HG03066 (cell line): ENCODE measurements around the gene GNAL.

Experiments
- ATAC-seq: cut with Tn5 transposase; IDR thresholded peaks from one replicate; pipeline ENCODE4 v1.9.1; 2021; ENCODE audit warnings: low read depth; ENCODE audit not compliant: unreplicated experiment

Gene GNAL

GRCh38 chr18:11719050-11719449 lies 30.0 kb downstream of the GNAL start:
- no peak for ATAC-seq

- no peak for ATAC-seq
Measured at GRCh38 chr18:11719621-11720020, 30.6 kb downstream of the GNAL start.

- no peak for ATAC-seq
Measured at GRCh38 chr18:11721720-11722119, 32.7 kb downstream of the GNAL start.

GRCh38 chr18:11724781-11725180 lies 35.7 kb downstream of the GNAL start:
- no peak for ATAC-seq

GRCh38 chr18:11726556-11726955 lies 37.5 kb downstream of the GNAL start:
- ATAC-seq: no peak

GRCh38 chr18:11728249-11728648 lies 39.2 kb downstream of the GNAL start:
- no peak for ATAC-seq

- ATAC-seq: no peak
Measured at GRCh38 chr18:11729556-11729955, 40.5 kb downstream of the GNAL start.

GRCh38 chr18:11733031-11733430 lies 44.0 kb downstream of the GNAL start:
- ATAC-seq: no peak

- ATAC-seq: no peak
Measured at GRCh38 chr18:11736656-11737055, 47.6 kb downstream of the GNAL start.

GRCh38 chr18:11739893-11740292 lies 50.8 kb downstream of the GNAL start:
- no peak for ATAC-seq

- no peak for ATAC-seq
Measured at GRCh38 chr18:11740461-11740860, 51.4 kb downstream of the GNAL start.

- no peak for ATAC-seq
Measured at GRCh38 chr18:11741505-11742145, 52.6 kb downstream of the GNAL start.

- ATAC-seq: no peak
Measured at GRCh38 chr18:11745521-11745920, 56.5 kb downstream of the GNAL start.

GRCh38 chr18:11747286-11747685 lies 58.2 kb downstream of the GNAL start:
- no peak for ATAC-seq

- ATAC-seq: no peak
Measured at GRCh38 chr18:11747731-11748130, 58.7 kb downstream of the GNAL start.

GRCh38 chr18:11749305-11749704 lies 60.2 kb downstream of the GNAL start:
- ATAC-seq: no peak

- no peak for ATAC-seq
Measured at GRCh38 chr18:11750171-11750570, 61.1 kb downstream of the GNAL start.

GRCh38 chr18:11750581-11751310 lies 61.7 kb downstream of the GNAL start:
- no peak for ATAC-seq

GRCh38 chr18:11751341-11752115 lies 62.5 kb downstream of the GNAL start:
- no peak for ATAC-seq

- ATAC-seq: no peak
Measured at GRCh38 chr18:11752116-11752911, 63.2 kb downstream of the GNAL start.

- no peak for ATAC-seq
Measured at GRCh38 chr18:11754979-11755378, 65.9 kb downstream of the GNAL start.
